AG10803 (cell line): Measurements from ENCODE around the gene DNAJA3.

ENCODE experiments used
- DNase-seq: peaks from one replicate; pipeline ENCODE4 v3.0.0; 2010; ENCODE audit warnings: low read depth
- H3K4me3 ChIP-seq: 2 replicates; pipeline ENCODE4 v1.5.1; 2011; ENCODE audit warnings: mild to moderate bottlenecking, low read length, control low read depth
- CTCF ChIP-seq: conservative IDR thresholded peaks from 2 replicates; pipeline ENCODE4 v1.5.1; 2011; ENCODE audit warnings: mild to moderate bottlenecking, low read length, control low read depth, inconsistent platforms

Gene DNAJA3

GRCh38 chr16:4395055-4395726 is 30.5 kb upstream of the DNAJA3 start:
- TF ChIP-seq CTCF = no peak
- no peak for DNase-seq
- H3K4me3 ChIP-seq = no peak overlapping the region

GRCh38 chr16:4399001-4399730 is 26.5 kb upstream of the DNAJA3 start:
- no peak for DNase-seq
- no peak for TF ChIP-seq CTCF
- H3K4me3 ChIP-seq = no peak overlapping the region

GRCh38 chr16:4401094-4401501 is 24.6 kb upstream of the DNAJA3 start:
- TF ChIP-seq CTCF = no peak
- DNase-seq = no peak

GRCh38 chr16:4401510-4401909 is 24.2 kb upstream of the DNAJA3 start:
- DNase-seq = no peak
- no peak for TF ChIP-seq CTCF
- no peak overlapping the region for H3K4me3 ChIP-seq

More at GRCh38 chr16:4401094-4401501, 24.6 kb upstream of the DNAJA3 start:
- H3K4me3 ChIP-seq = no peak overlapping the region

GRCh38 chr16:4402439-4403132 is 23.1 kb upstream of the DNAJA3 start:
- TF ChIP-seq CTCF = peak; percentile 69
- peak; percentile 67 for DNase-seq
- peak overlapping the region; percentile 39 for H3K4me3 ChIP-seq

GRCh38 chr16:4403133-4403949 is 22.3 kb upstream of the DNAJA3 start:
- no peak for DNase-seq
- no peak for TF ChIP-seq CTCF
- no peak overlapping the region for H3K4me3 ChIP-seq
